ENCODE data around the gene BEND5.

- TF ChIP-seq CTCF (IDR thresholded peaks at IDR 0.05) (no peak), POLR2A (IDR thresholded peaks at IDR 0.05) (no peak)
These were observed 40.9 kb downstream of the BEND5 start for GRCh38 chr1:48735796-48736195.
